Upper lobe of left lung (tissue), 4 donors: ENCODE data around the gene ZBTB9.

Source experiments
- EP300 ChIP-seq, 4 donors: sonication (generic); formaldehyde crosslinking; IDR thresholded peaks; one replicate each; pipeline ENCODE4 v1.5.1; 2017; ENCODE audit warnings: antibody characterized with exemption in 4 of 4, control low read depth in 2 of 4
- POLR2A ChIP-seq, 4 donors: fragments of 450-650 bp; IDR thresholded peaks; one replicate each; pipeline ENCODE4 v1.5.1; 2016 to 2017; ENCODE audit warnings: antibody characterized with exemption in 4 of 4, mild to moderate bottlenecking in 2 of 4

DNA sequence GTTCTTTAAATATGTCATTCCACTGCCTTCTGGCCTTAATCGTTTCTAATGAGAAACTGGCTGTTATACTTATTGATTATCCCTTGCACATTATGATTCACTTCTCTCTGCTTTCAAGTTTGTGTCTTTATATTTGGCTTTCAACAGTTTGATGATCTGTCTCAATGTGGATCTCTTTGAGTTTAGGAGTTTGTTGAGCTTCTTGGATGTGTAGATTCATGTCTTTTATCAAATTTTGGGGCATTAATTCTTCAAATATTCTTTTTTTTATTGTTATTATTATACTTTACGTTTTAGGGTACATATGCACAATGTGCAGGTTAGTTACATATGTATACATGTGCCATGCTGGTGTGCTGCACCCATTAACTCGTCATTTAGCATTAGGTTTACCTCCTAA is 29.3 kb downstream of the ZBTB9 start:
- TF ChIP-seq EP300 (IDR thresholded peaks at IDR 0.05) (no peak), POLR2A (IDR thresholded peaks at IDR 0.05) (no peak)
